Activated CD8-positive, alpha-beta memory T cell treated with anti-CD3 and anti-CD28 coated beads for 24 hours (primary cell): Measurements from ENCODE around the gene DUSP3.
"Not testable (repeated sequence)": the region's sequence is repeated elsewhere in the genome, so short reads cannot be mapped to it uniquely, and the experiment has no call there.

Source experiments
- DNase-seq: peaks from one replicate; pipeline ENCODE4 v3.0.0-alpha.2; 2020

Gene DUSP3

GRCh38 chr17:43799047-43799446 lies 20.3 kb upstream of the DUSP3 start:
- DNase-seq: no peak

GRCh38 chr17:43798024-43798423 lies 19.2 kb upstream of the DUSP3 start:
- DNase-seq: not testable (repeated sequence)

- DNase-seq: not testable (repeated sequence)
These were observed 13.9 kb upstream of the DUSP3 start for GRCh38 chr17:43792668-43793067.

- DNase-seq: no peak
These were observed 12.8 kb upstream of the DUSP3 start for GRCh38 chr17:43791589-43791988.

GRCh38 chr17:43790311-43790940 lies 11.6 kb upstream of the DUSP3 start:
- no peak for DNase-seq

GRCh38 chr17:43789482-43789881 lies 10.7 kb upstream of the DUSP3 start:
- no peak for DNase-seq

- DNase-seq: no peak
These were observed 9.8 kb upstream of the DUSP3 start for GRCh38 chr17:43788540-43788939.

GRCh38 chr17:43787728-43788127 lies 9.0 kb upstream of the DUSP3 start:
- DNase-seq: no peak

- DNase-seq: no peak
These were observed 5.9 kb upstream of the DUSP3 start for GRCh38 chr17:43784628-43785101.

- no peak for DNase-seq
These were observed 5.3 kb upstream of the DUSP3 start for GRCh38 chr17:43784068-43784467.

GRCh38 chr17:43782913-43783680 lies 4.3 kb upstream of the DUSP3 start:
- no peak for DNase-seq

- no peak for DNase-seq
These were observed 1.4 kb upstream of the DUSP3 start, which contains the start of gene CFAP97D1 for GRCh38 chr17:43780135-43780534. Gene CFAP97D1, plus strand, starts transcription at chr17:43780435. Its CDS starts 28 bp downstream, at chr17:43780463.

GRCh38 chr17:43779145-43780125 lies 658 bp upstream of the DUSP3 start:
- DNase-seq: no peak

GRCh38 chr17:43774304-43775250 lies 4.2 kb downstream of the DUSP3 start:
- no peak for DNase-seq

- DNase-seq: no peak
These were observed 5.7 kb downstream of the DUSP3 start for GRCh38 chr17:43772877-43773648.

- no peak for DNase-seq
These were observed 7.3 kb downstream of the DUSP3 start for GRCh38 chr17:43771463-43771862.

- DNase-seq: no peak
These were observed 7.8 kb downstream of the DUSP3 start for GRCh38 chr17:43770957-43771356.

GRCh38 chr17:43769859-43770258 lies 8.9 kb downstream of the DUSP3 start:
- no peak for DNase-seq

GRCh38 chr17:43769426-43769825 lies 9.4 kb downstream of the DUSP3 start:
- DNase-seq: no peak

GRCh38 chr17:43768943-43769342 lies 9.8 kb downstream of the DUSP3 start:
- DNase-seq: no peak

GRCh38 chr17:43768382-43768781 lies 10.4 kb downstream of the DUSP3 start:
- DNase-seq: no peak
